NCI-H2227 (cell line): ENCODE data around the gene PTPRE.

Source experiments
- DNase-seq: peaks from one replicate; lab custom pipeline; 2025; ENCODE audit not compliant: unreplicated experiment; lab: John Stamatoyannopoulos, UW

Gene PTPRE

DNA sequence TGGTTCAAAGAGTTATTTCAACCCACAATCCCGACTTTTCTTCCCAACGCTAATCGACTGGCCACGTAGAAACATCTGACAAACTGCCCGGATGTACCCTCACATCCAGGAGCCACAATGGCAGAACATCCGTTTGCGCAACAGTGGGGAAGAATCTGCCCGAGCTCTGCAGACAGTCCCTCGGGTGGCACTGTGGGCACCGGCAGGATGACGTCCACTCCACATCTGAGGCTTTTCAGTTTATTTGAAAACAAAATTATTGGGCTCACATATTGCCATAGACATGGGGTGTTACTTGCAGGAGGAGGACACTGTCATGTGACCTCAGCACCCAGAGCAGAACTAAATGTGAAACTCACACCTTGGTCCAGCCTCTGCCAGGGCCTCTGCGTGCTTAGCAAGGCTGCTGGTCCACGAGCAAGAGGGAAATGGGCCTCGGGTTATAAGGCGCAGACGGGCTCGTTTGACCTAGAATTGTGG lies 135.3 kb downstream of the PTPRE start:
- no peak for DNase-seq

DNA sequence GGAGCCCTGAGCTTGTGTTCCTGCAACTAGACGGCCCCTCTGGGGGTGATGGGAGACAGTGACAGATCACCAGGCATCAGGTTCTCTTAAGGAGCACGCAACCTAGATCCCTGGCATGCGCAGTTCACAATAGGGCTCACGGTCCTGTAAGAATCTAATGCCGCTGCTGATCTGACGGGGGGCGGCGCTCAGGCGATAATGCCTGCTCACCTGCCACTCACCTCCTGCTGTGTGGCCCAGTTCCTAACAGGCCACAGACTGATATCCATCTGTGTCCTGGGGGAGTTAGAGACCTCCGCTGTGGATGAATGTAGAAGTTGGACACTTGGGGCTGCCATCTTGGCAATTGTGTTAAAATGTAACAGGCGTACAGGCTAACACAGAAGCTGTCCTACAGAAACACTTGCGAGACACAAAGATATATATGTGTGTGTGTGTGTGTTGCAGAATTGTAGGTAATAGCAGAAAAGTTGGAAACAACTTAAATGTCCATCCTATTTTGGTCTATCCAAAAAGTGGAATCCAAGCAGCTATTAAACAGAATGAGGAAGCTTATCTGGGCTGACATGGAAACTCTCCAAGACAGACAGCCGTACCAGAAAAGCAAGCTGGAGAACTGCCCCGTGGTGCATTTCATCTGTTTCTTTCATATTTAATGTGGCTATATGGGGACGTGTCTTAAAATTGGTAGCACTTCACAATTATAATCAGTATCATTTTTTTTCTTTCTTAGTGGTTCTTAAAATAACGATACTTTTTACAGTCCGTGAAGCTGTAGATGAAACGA lies 136.5 kb downstream of the PTPRE start:
- DNase-seq = no peak

DNA sequence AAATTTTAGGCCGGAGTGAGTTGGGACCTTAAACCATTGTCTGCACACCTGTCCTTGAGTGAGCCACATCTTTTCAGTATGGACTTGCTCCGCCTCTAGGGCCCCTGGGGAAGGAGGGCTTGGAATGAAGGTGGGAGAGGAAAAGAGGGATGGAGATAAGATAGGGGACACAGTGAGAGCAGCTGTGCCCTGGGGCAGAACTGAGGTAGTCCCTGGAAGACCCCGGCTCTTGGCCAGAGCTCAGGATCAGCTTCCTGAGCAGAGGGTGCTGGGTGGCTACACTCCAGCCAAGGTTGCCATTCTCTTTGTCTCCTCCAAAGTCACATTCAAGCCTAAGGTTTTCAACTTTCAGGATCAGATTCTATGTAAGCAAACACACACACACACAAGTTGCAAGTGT lies 137.3 kb downstream of the PTPRE start:
- no peak for DNase-seq

DNA sequence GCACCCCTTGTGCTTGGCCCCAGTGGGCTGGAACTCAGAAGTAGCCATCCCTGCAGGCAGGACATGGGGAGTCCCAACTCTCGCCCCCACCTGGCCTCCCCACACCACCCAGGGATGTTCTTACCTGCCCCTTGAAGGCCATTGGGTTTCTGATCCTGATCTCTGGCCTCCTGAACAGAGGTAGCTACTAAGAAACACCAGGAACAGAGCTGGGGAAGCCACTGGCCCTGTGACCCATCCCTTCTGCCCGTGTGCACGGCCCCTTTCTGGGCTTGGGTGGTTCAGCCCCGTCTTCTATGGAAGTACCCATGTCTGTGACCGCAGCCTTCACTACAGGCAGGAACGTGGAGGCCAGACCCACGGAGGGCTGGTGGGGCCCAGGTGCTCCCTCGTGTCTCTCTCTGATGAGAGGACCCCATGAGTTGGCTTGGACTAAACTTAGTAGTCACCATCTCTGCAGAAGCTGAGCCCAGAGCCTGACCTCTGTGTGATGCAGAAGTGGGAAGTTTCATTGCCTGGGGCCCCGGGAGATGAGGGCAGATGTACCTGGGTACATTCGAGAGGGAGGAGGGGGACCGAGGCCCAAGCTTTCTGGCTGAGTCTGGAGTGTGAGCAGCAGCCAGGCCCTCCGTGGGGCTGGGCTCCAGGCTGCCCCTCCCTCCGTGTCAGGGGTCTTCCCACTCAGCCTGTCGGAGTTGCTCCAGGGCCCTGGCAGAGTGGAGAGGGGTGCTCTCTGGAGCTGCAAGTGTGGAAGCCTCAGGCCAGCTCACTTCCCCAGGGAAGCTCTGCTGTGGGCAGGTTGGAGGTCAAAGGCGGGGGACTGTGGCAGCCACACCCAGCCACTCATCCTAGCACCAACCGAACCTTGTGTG lies 138.3 kb downstream of the PTPRE start:
- DNase-seq = no peak

DNA sequence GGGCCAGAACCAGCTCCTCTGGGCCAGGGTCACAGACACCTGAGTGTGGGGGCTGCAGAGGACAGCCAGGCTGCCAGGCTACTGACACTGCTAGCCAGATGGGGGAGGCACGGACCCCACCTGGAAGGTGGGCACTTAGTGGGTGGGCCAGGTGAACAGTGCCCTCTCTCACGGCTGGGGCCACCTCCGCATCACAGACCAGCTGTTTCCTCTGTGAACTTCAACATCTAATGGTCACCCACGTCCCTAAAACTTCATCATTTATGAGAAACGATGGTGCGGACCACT lies 138.9 kb downstream of the PTPRE start:
- no peak for DNase-seq

DNA sequence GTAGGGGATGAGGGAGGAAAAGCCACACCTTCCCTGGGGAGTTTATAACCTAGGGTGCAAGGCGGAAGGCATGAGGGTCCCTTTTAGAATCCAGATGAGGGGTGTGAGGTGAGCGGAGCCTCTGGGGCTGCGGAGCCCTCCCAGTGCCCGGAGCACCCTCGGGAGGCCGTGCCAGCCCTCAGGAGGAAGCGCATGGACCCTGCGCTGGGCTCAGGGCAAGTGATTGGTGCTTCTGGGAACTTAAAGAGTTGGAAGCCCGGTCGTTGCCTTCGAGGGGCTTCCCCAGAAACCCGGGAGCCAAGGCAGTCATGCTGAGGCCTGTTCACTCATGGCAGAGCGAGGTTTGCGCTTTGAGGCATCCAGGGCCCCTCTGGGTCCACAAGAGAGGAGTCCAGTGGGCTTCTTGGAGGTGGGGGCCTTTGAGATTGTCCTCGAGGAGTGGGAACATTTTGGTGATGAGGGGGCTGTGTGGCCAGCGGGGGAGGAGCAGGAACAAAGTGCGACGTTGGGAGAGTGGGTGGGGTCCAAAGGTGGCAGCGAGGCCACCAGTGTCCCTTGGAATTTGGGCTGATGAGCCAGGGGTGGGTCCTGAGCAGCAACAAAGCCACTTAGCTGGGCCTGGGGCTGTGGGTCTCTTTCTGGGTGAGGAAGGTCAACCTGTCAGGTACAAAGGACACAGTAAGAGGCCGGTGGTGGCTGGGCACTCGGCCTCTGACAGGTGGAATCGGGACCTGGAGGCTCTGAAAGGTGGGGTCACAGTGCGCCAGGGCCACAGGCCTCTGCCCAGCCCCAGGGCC lies 139.5 kb downstream of the PTPRE start:
- no peak for DNase-seq

DNA sequence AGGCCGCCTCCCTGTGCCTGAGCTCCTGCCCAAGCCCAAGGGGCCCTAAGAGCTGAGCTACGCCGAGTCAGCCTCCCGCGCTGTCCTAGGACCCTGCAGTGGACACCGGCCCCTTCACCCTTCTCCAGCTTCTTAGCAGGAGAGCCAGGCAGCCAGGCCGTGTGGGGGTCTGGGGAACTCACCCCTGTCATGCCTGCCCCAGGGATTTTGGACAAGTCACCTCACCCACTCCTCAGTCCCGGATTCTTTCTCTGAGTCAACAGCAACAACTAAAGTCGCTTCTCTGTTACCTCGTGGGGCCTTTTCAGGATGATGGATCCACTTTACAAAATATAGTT lies 140.0 kb downstream of the PTPRE start:
- no peak for DNase-seq

DNA sequence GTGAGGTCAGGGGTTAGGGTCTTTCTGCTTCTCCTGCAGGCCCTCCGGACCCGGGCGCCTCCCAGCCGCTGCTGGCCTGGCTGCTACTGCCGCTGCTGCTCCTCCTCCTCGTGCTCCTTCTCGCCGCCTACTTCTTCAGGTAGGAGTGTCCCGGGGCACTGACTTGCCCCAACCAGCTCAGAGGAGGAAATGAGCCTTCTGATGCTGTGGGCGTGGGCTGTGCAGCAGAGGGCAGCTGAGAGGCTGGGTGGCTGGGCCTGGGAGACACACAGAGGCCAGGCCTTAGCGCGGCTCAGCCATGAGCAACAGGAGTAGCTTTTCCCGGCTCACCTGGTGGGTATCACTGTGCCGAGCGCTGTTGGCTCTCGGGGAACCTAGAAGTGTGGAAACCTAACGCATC lies 140.4 kb downstream of the PTPRE start:
- DNase-seq = no peak

DNA sequence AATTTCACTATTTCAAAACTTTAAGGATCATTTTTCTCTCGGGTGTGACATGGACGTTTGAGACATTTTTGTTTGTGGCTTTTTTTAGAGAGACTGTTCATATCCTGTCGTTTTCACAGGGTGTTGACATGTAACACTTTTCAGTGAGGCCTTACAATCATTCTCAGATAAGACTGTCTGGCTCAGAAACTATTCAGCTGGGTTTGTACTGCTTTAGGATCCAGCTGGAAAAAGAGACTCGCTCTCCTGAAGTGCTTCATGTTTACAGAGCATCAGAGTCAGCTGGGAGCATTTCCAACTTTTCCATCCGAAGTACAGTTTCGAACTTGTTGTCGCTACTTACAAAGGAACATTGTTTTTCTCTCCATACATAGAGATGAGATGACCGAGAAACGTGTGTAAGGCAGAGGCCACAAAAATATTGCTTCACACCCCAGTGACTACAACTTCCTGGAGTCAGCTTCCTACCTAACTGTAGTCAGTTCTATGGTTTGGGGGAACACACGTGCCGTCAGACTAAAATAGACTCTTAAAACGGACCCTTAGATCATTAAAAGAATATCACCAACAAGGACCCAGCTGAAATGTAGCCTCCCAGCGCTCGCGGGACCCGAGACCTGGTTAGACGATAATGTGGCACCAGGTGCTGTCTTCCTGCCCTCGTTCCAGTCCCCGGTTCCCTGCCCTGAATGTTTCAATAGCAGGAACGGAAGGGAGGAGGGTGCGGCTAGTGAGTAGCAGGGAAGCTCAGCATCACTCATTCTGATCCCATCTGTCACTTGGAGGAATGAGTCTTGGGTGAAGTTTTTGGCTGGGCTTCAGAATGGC lies 141.3 kb downstream of the PTPRE start:
- no peak for DNase-seq

DNA sequence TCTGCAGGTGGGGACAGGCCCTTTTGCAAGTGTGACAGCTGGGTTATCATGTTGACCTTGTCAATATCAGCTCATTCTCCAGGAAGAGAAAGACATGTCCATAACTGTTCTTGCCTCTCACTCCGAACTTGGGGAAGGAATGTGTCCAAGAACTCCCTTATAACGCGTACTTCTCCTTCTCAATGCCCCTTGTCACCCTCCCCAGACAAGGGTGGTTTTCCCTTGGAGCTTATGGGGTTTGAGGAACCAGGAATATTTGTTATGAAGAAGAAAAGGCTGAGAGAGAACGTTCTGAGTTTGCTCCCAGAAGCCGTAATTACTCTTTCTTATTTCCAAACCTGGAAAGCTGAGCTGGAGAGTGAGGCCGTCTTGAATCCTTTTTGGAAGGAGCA lies 141.9 kb downstream of the PTPRE start:
- no peak for DNase-seq

DNA sequence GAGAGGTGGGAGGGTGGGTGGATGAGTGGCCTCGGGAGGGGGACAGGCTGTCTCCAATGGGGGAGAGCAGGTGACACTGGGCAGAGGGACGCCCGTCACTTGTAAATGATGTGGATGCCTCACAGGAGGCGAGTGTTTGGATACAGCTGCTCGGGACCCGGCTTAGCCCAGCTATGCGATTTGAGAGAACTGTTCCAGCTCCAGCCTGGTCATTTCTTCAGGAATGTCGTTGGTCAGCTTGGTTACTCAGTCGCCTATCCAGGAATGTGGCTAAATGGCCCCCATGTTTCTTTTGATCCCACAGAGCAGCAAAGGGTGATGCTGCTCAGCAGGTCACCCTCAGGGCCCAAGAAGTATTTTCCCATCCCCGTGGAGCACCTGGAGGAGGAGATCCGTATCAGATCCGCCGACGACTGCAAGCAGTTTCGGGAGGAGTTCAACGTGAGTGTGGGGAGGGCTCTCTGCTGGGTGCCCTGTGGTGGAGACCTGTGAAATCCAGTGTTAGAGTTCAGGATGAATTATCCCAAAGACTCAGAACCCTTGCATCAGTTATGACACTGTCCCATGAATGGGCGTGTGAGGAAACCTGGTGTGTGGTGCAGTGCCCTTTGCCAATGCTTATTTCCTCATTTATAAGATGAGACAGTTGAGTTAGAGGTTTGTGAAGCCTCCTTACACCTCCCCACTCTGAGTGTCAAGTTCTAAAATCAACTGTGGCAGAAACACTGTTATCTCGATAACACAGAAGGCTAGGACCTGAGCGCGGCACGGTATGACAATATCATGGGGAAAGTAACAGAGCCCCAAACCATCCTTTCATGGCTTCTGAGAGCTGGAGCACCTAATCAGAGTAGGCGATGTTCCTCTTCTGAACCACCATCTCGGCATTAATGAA lies 142.6 kb downstream of the PTPRE start:
- DNase-seq = no peak

DNA sequence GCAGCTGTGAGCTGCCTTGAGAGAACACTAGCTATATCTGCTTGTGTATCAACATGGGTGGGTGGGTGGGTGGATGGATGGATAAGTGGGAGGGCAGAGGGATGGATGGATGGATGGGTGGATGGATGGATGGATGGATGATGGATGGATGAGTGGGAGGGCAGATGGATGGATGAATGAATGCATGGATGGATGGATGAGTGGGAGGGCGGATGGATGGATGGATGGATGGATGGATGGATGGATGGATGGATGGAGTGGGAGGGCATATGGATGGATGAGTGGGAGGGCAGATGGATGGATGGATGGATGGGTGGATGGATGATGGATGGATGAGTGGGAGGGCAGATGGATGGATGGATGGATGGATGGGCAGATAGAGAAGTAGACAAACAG lies 143.2 kb downstream of the PTPRE start:
- DNase-seq = no peak

DNA sequence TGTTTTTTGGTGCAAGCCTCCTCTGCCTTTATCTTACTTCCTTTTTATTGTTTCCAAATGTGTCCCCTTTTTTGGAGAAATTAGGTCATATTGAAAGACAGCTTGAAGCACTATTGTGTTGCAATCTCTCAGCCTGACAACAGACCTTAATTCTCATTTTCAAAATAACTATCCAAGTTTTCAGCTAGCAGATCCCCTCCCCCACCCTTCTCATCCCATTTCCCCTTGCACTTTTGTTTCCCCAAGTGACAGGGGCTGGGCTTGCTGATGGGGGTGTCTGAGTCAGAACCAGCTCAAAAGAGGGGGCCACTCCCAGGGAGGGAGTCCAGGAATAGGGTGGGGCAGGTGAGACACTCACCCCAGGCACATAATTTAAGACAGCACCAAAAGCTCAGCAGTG lies 144.0 kb downstream of the PTPRE start:
- DNase-seq = no peak

DNA sequence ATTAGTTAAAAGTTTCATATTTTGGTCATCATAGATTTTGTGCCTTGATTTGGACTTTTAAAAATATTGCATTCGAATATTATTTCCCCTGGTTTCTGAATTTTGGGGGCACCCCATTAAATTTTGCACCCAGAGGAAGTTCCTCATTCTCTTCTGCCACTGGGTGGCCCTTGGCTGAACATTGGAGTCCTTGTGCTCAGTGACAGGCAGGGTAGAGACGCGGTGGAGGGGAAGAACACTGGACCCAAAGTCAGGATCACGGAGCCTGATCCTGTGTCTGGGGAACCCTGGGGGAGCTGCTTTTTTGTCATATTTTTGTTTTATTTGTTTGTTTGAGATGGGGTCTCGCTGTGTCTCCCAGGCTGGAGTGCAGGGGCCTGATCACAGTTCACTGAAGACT lies 144.6 kb downstream of the PTPRE start:
- no peak for DNase-seq

DNA sequence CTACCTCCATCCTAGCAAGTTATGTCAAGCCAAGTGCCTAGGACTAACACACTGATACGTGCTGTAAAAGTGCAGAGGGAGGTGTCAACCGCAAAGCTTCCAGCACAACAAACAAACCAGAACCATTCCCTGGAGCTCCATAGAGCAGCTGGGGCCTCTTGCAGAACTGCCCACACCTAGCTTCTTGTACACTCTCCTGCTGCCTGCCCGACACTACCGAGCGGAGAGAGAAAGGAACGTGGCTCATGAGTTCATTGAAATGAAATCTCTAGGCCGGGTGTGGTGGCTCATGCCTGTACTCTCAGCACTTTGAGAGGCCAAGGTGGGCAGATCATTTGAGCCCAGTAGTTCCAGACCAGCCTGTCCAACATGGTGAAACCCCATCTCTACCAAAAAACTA lies 145.8 kb downstream of the PTPRE start:
- no peak for DNase-seq

DNA sequence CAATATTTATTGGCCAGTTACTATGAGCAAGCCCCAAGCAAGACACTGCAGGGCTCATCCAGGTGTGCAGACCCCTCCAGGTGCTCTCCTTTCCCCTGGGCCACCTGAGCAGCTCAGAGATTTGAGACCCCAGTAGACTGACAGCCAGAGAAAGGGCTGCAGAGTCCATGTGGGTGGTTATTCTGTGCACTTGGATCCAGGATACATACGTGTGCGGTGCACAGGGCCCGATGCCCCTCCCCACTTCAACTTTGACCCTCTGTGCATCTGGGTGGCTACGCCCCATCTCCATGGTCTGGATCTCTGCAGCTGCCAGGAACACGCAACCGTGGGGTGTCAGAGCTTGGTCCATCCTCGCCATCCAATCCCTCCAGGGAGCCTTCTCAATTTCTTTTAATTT lies 146.5 kb downstream of the PTPRE start:
- DNase-seq = no peak

DNA sequence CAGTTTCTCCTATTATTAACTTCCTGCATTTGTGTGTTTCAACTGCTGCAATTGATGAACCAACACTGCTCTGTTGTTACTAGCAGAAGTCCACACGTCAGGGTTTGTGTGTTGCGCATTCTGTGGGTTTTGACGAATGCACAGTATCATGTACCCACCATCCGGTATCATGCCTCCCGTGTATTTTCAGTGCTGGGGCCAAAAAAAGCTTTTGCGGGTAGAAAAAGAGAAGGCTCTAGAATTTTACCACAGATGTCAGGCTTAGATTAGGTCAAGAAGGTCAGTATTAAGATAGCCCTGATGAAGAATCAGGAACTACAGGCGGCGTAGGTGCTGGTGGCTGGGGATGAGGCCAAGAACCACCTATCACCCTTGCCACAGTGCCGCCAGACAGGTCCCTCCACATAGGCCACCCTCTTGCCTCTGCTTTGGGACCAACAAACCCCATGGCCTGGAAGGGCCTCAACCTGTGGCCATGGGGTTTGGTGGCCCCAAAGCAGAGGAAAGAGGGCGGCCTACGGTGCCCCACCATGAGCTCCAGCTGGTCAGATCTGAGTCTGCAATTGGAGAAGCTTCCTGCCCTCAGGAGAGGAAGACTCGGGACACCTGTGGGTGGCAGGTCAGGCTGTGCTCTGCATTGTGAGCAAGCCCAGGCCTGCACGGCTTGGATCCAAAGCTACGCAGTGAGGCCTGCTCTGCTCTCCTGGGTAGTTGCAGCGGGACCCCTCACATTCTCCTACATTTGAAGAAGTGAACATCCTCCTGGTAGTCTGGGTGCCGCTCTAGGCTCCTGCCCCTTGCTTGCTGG lies 147.5 kb downstream of the PTPRE start:
- DNase-seq = no peak

DNA sequence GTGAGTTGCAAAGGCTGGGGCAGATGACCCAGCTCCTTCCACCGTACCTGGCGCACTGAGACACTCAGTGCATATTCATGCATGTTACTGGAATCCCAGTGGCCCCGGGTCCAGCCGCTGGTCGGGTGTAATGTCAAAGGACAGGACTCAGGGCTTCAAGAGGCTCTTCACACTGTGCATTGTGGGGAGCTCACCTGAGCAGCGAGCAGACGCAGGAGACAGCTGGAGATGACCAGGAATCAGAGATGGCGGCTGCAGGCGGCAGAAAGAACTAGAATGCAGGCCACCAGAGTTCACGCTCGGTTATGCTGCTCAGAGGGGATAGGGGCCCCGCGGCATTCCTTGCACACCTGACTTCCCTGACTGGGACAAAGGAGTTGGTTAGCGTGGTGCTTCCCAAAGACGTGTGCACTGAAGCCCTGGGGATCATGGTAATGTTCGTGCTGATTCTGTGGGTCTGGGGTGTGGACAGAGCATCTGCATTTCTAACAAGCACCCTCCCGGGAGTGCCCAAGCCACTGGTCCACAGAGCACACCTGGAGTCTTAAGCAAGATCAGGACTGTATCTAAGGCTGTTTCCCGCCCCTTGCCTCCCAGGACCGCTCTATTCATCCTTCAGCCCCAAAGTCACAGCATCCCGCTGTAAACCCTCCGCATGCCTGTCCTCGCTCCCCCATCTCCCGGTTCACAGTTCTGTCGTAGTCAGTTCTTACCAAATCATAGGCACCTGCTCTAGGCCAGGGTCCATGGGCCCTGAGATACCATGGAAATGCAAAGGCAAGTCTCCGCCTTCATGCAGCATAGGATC lies 148.4 kb downstream of the PTPRE start:
- no peak for DNase-seq
